GM12891 (cell line): ENCODE measurements around the gene USP12.
"Not testable (repeated sequence)": the region's sequence is repeated elsewhere in the genome, so short reads cannot be mapped to it uniquely, and the experiment has no call there.

ENCODE experiments used
- DNase-seq: peaks from one replicate; pipeline ENCODE4 v3.0.0; 2011; ENCODE audit warnings: low spot score; ENCODE audit not compliant: insufficient read length
- FAIRE-seq: peaks from 2 replicates; lab custom pipeline; 2011; peaks lifted over from hg19 to GRCh38; lab: Jason Lieb, UNC
- PAX5 ChIP-seq: IDR thresholded peaks from 2 replicates; pipeline ENCODE4 v1.6.1; 2011; ENCODE audit warnings: low read length, moderate library complexity, mild to moderate bottlenecking; ENCODE audit not compliant: insufficient read depth, severe bottlenecking
- POLR2A ChIP-seq: IDR thresholded peaks from 2 replicates; pipeline ENCODE4 v1.6.1; 2011; ENCODE audit warnings: low read depth, low read length, control low read depth
- POLR2AphosphoS5 ChIP-seq: IDR thresholded peaks from 2 replicates; pipeline ENCODE4 v1.6.1; 2011; ENCODE audit warnings: low read depth, low read length, control low read depth
- POU2F2 ChIP-seq: IDR thresholded peaks from 2 replicates; pipeline ENCODE4 v1.6.1; 2011; ENCODE audit warnings: low read depth, mild to moderate bottlenecking, control low read depth, low read length, moderate library complexity
- SPI1 ChIP-seq: IDR thresholded peaks from 2 replicates; pipeline ENCODE4 v1.6.1; 2011; ENCODE audit warnings: low read depth, low read length, control low read depth
- TAF1 ChIP-seq: IDR thresholded peaks from 2 replicates; pipeline ENCODE4 v1.6.1; 2011; ENCODE audit warnings: low read depth, low read length, control low read depth

USP12 gene

DNA sequence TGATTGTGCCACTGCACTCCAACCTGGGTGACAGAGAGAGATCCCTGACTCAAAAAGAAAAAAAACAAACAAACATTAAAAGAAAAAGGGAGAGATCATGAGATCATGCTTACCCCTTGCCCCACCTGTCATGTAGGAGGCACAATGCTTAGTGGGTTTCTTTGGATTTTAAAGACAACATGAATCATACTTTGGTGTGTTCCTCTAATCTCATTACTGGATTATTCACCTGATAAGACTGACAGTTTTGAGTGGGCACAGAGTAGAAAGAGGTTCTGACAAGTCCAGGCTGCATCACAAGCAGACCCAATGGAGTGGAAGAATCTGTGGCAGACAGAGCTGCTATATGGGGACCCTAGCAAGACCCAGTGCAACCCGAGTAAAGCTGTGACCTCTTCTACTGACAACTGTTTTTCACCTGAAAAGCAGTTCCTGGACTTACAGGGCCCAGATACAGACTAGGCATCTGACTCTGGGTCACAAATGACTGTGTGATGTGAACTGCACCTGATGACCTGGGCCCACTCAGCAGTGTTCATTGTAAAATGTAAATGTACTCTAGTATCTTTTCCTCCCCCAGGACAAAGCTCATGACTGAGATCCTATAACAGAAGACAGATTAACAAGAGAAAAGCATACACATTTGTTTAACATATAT is 28.9 kb upstream of the USP12 start:
- TF ChIP-seq POU2F2 (no peak), POLR2A (no peak), SPI1 (no peak), POLR2AphosphoS5 (no peak), PAX5 (no peak), TAF1 (no peak)
- DNase-seq, result no peak
- no peak for FAIRE-seq

GRCh38 chr13:27199696-27200095 is 28.1 kb upstream of the USP12 start:
- no peak for DNase-seq
- FAIRE-seq, result no peak
- no peak for TF ChIP-seq POLR2AphosphoS5
- no peak for TF ChIP-seq PAX5
- no peak for TF ChIP-seq POLR2A
- no peak for TF ChIP-seq TAF1
- no peak for TF ChIP-seq SPI1
- no peak for TF ChIP-seq POU2F2

- DNase-seq, result no peak
- no peak for TF ChIP-seq PAX5
- TF ChIP-seq POLR2AphosphoS5, result no peak
- no peak for TF ChIP-seq POLR2A
- no peak for TF ChIP-seq TAF1
- TF ChIP-seq POU2F2, result no peak
- TF ChIP-seq SPI1, result no peak
- FAIRE-seq, result no peak
These were observed 27.6 kb upstream of the USP12 start for GRCh38 chr13:27199211-27199610.

- TF ChIP-seq TAF1, result no peak
- no peak for TF ChIP-seq POLR2AphosphoS5
- no peak for TF ChIP-seq POU2F2
- no peak for TF ChIP-seq PAX5
- TF ChIP-seq POLR2A, result no peak
- TF ChIP-seq SPI1, result no peak
- FAIRE-seq (no peak), DNase-seq (no peak)
These were observed 23.5 kb upstream of the USP12 start for GRCh38 chr13:27194895-27195764.

DNA sequence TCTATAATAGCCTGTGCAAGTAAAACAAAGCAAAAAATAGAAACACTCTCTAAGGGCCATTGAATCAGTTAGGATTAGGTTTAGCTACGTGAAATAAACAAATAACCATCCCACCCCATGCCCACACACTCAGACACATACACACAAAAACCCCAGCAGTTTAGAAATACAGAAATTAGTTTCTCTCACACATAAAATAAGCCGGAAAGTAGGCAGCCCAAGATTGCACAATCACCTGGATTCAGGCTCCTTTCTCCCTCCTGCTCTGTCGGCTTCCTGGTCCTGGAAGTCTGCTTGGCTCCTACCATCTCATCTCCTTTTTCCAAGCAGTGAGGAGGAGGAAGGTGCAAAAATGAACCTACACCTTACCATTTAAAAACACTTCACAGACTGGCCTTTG is 22.6 kb upstream of the USP12 start:
- FAIRE-seq (no peak), DNase-seq (no peak)
- no peak for TF ChIP-seq SPI1
- no peak for TF ChIP-seq POLR2A
- no peak for TF ChIP-seq PAX5
- no peak for TF ChIP-seq POU2F2
- TF ChIP-seq TAF1, result no peak
- TF ChIP-seq POLR2AphosphoS5, result no peak

DNA sequence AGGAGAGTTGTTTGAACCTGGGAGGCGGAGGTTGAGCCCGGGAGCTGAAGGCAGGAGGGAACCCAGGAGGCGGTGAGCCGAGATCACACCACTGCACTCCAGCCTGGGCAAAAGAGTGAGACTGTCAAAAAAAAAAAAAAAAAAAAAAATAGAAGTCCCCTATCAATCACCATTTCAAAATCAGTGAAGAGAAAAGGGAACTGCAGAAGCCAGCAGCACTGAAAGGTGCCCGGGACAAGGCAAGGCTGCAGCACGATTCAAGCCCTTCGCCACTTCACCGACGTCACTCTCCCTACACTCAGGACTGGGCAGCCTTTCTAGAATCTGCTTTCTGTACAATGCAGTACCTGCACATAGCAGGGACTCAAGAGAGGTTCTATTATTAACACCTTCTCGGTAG is 21.9 kb upstream of the USP12 start:
- no peak for DNase-seq
- TF ChIP-seq PAX5 (no peak), SPI1 (peak; percentile 25; the same call in 1 of the 2 replicates)
- FAIRE-seq, result no peak

GRCh38 chr13:27192973-27193372 is 21.4 kb upstream of the USP12 start:
- TF ChIP-seq POU2F2 (no peak), POLR2AphosphoS5 (no peak), POLR2A (no peak), PAX5 (no peak), TAF1 (no peak), SPI1 (no peak)
- no peak for FAIRE-seq
- DNase-seq, result no peak

DNA sequence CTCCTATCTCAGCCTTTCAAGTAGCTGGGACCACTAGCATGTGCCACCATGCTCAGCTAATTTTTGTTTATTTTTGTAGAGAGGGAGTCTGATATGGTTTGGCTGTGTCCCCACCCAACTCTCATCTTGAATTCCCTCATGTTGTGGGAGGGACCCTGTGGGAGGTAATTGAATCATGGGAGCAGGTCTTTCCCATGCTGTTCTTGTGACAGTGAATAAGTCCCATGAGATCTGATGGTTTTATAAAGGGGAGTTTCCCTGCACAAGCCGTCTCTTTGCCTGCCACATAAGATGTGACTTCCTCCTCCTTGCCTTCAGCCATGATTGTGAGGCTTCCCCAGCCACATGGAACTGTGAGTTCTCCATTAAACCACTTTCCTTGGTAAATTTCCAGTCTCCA is 20.8 kb upstream of the USP12 start:
- FAIRE-seq, DNase-seq: not testable (repeated sequence)

DNA sequence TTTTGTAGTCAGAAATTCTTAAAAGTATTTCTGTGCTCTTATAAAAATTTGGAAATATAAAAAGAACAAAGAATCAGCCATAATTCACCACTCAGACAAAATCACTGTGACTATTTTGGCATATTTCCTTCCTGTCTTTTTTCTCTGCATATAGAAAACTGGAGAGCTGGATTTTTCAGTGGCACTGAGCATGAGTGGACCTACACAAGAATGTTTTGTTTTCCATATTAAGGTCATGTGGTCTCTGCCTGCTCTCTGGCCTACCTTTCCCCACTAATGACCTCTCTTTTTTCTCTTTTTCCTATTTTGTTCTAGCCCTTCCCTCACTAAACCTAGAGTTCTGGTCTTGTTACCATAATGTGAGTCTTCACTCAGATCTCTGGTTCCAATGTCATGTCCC is 17.6 kb upstream of the USP12 start:
- DNase-seq (no peak), FAIRE-seq (no peak)

GRCh38 chr13:27188239-27188638 is 16.6 kb upstream of the USP12 start:
- TF ChIP-seq PAX5 (no peak), POLR2A (no peak), POU2F2 (no peak), TAF1 (no peak), SPI1 (no peak), POLR2AphosphoS5 (no peak)
- no peak for FAIRE-seq

More for the DNA sequence above, 17.6 kb upstream of the USP12 start:
- TF ChIP-seq POU2F2 (no peak), SPI1 (no peak), TAF1 (no peak), POLR2A (no peak), POLR2AphosphoS5 (no peak), PAX5 (no peak)

More at GRCh38 chr13:27188239-27188638, 16.6 kb upstream of the USP12 start:
- DNase-seq, result no peak
